ENCODE results near the gene HECA.
A peak's percentile ranks its signal among the peaks of the same experiment; 100 is the strongest.

HECA gene

GRCh38 chr6:139149383-139149782 lies 14.5 kb downstream of the HECA start:
- DNase-seq (ENCODE audit: low spot score) (no peak), ATAC-seq (ENCODE audit: low read depth) (no peak)
- no peak overlapping the region for H3K4me3 ChIP-seq (ENCODE audit: severe bottlenecking)
- peaks cover 6% of the 10 kb centered on the region for H3K4me1 ChIP-seq (ENCODE audit: insufficient read depth, poor library complexity, severe bottlenecking)
- H3K36me3 ChIP-seq (ENCODE audit: low read depth), result no peaks in the 10 kb centered on the region
- H3K27ac ChIP-seq (ENCODE audit: poor library complexity, severe bottlenecking), result no peak overlapping the region
- no peak for TF ChIP-seq CTCF (IDR thresholded peaks at IDR 0.05; ENCODE audit: poor library complexity, severe bottlenecking)
- H3K9me3 ChIP-seq (ENCODE audit: severe bottlenecking), result no peaks in the 10 kb centered on the region
- H3K27me3 ChIP-seq (ENCODE audit: insufficient read depth, poor library complexity, severe bottlenecking), result no peaks in the 10 kb centered on the region

GRCh38 chr6:139150920-139151319 lies 16.0 kb downstream of the HECA start:
- 0 out of 3 replicates have a peak, but pooled peaks have one; percentile 35 for ATAC-seq (ENCODE audit: low read depth)
- no peak overlapping the region for H3K4me3 ChIP-seq (ENCODE audit: severe bottlenecking)
- peaks cover 6% of the 10 kb centered on the region for H3K4me1 ChIP-seq (ENCODE audit: insufficient read depth, poor library complexity, severe bottlenecking)
- no peaks in the 10 kb centered on the region for H3K27me3 ChIP-seq (ENCODE audit: insufficient read depth, poor library complexity, severe bottlenecking)
- no peak overlapping the region for H3K27ac ChIP-seq (ENCODE audit: poor library complexity, severe bottlenecking)
- TF ChIP-seq CTCF (IDR thresholded peaks at IDR 0.05; ENCODE audit: poor library complexity, severe bottlenecking), result no peak
- H3K36me3 ChIP-seq (ENCODE audit: low read depth), result no peaks in the 10 kb centered on the region
- no peaks in the 10 kb centered on the region for H3K9me3 ChIP-seq (ENCODE audit: severe bottlenecking)
- no peak for DNase-seq (ENCODE audit: low spot score)

- Histone ChIP-seq H3K27ac (ENCODE audit: poor library complexity, severe bottlenecking) (no peak overlapping the region), H3K4me1 (ENCODE audit: insufficient read depth, poor library complexity, severe bottlenecking) (peaks cover 6% of the 10 kb centered on the region), H3K27me3 (ENCODE audit: insufficient read depth, poor library complexity, severe bottlenecking) (no peaks in the 10 kb centered on the region), H3K9me3 (ENCODE audit: severe bottlenecking) (no peaks in the 10 kb centered on the region), H3K36me3 (ENCODE audit: low read depth) (no peaks in the 10 kb centered on the region), H3K4me3 (ENCODE audit: severe bottlenecking) (no peak overlapping the region)
- no peak for DNase-seq (ENCODE audit: low spot score)
- ATAC-seq (ENCODE audit: low read depth), result no peak
- no peak for TF ChIP-seq CTCF (IDR thresholded peaks at IDR 0.05; ENCODE audit: poor library complexity, severe bottlenecking)
Measured at GRCh38 chr6:139151425-139152087, 16.7 kb downstream of the HECA start.

GRCh38 chr6:139152088-139152891 lies 17.4 kb downstream of the HECA start:
- no peak overlapping the region for H3K4me3 ChIP-seq (ENCODE audit: severe bottlenecking)
- H3K27me3 ChIP-seq (ENCODE audit: insufficient read depth, poor library complexity, severe bottlenecking), result no peaks in the 10 kb centered on the region
- peaks cover 6% of the 10 kb centered on the region for H3K4me1 ChIP-seq (ENCODE audit: insufficient read depth, poor library complexity, severe bottlenecking)
- H3K9me3 ChIP-seq (ENCODE audit: severe bottlenecking), result no peaks in the 10 kb centered on the region
- no peak overlapping the region for H3K27ac ChIP-seq (ENCODE audit: poor library complexity, severe bottlenecking)
- DNase-seq (ENCODE audit: low spot score), result no peak
- no peaks in the 10 kb centered on the region for H3K36me3 ChIP-seq (ENCODE audit: low read depth)
- no peak for TF ChIP-seq CTCF (IDR thresholded peaks at IDR 0.05; ENCODE audit: poor library complexity, severe bottlenecking)
- no peak for ATAC-seq (ENCODE audit: low read depth)

- ATAC-seq (ENCODE audit: low read depth), result no peak
- TF ChIP-seq CTCF (IDR thresholded peaks at IDR 0.05; ENCODE audit: poor library complexity, severe bottlenecking), result no peak
- Histone ChIP-seq H3K9me3 (ENCODE audit: severe bottlenecking) (no peaks in the 10 kb centered on the region), H3K27me3 (ENCODE audit: insufficient read depth, poor library complexity, severe bottlenecking) (no peaks in the 10 kb centered on the region), H3K4me1 (ENCODE audit: insufficient read depth, poor library complexity, severe bottlenecking) (peaks cover 6% of the 10 kb centered on the region), H3K4me3 (ENCODE audit: severe bottlenecking) (no peak overlapping the region), H3K27ac (ENCODE audit: poor library complexity, severe bottlenecking) (no peak overlapping the region), H3K36me3 (ENCODE audit: low read depth) (no peaks in the 10 kb centered on the region)
- no peak for DNase-seq (ENCODE audit: low spot score)
Measured at GRCh38 chr6:139152892-139153271, 18.0 kb downstream of the HECA start.
